RWPE1 (cell line): ENCODE data around the gene COX5A.
"Not testable (repeated sequence)": the region's sequence is repeated elsewhere in the genome, so short reads cannot be mapped to it uniquely, and the experiment has no call there.

ENCODE experiments used
- CTCF ChIA-PET: fragments of 350-600 bp; sonication (Branson Sonifier 250); formaldehyde crosslinking; extraction: SDS; loops from one replicate; lab custom pipeline; 2021; lab: Yijun Ruan, JAX
- POLR2A ChIA-PET: fragments of 400-600 bp; formaldehyde crosslinking; extraction: SDS; loops from one replicate; lab custom pipeline; 2020; ENCODE audit warnings: antibody characterized with exemption; ENCODE audit not compliant: low non-redundant PET; lab: Yijun Ruan, JAX
- DNase-seq: peaks from one replicate; pipeline ENCODE4 v3.0.0; 2012; ENCODE audit warnings: low spot score
- H3K27ac ChIP-seq: fragments of 450-650 bp; 2 replicates; pipeline ENCODE4 v1.5.1; 2017
- TF ChIP-seq, protein P1 (sequence below): fragments of 450-650 bp; conservative IDR thresholded peaks from 2 replicates; pipeline ENCODE4 v1.5.1; 2017; ENCODE audit warnings: low read depth, mild to moderate bottlenecking

COX5A gene

DNA sequence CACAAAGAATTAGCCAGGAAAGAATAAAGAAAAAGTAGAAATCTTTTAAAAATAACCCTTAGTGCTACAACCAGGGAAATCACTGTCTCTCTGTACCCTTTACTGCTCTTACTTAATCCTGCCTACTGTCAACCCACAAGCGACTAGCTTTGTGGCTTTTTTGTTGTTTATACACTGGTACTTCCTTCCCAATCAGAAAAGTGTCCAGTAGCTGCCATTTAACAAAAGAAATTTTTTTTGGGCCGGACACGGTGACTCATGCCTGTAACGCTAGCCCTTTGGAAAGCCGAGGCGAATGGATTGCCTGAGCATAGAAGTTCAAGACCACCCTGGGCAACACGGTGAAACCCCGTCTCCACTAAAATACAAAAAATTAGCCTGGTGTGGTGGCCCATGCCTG is 17.4 kb downstream of the COX5A start:
- CTCF ChIA-PET: interaction anchor here (0.6 kb wide), 2 partner anchors 86 to 477 kb away, joined by 3 read pairs; no protein-coding TSS in a partner anchor
- H3K27ac ChIP-seq: no peak overlapping the region
- TF ChIP-seq, protein P1, sequence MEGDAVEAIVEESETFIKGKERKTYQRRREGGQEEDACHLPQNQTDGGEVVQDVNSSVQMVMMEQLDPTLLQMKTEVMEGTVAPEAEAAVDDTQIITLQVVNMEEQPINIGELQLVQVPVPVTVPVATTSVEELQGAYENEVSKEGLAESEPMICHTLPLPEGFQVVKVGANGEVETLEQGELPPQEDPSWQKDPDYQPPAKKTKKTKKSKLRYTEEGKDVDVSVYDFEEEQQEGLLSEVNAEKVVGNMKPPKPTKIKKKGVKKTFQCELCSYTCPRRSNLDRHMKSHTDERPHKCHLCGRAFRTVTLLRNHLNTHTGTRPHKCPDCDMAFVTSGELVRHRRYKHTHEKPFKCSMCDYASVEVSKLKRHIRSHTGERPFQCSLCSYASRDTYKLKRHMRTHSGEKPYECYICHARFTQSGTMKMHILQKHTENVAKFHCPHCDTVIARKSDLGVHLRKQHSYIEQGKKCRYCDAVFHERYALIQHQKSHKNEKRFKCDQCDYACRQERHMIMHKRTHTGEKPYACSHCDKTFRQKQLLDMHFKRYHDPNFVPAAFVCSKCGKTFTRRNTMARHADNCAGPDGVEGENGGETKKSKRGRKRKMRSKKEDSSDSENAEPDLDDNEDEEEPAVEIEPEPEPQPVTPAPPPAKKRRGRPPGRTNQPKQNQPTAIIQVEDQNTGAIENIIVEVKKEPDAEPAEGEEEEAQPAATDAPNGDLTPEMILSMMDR: no peak
- DNase-seq: no peak
- POLR2A ChIA-PET: no interaction called here

DNA sequence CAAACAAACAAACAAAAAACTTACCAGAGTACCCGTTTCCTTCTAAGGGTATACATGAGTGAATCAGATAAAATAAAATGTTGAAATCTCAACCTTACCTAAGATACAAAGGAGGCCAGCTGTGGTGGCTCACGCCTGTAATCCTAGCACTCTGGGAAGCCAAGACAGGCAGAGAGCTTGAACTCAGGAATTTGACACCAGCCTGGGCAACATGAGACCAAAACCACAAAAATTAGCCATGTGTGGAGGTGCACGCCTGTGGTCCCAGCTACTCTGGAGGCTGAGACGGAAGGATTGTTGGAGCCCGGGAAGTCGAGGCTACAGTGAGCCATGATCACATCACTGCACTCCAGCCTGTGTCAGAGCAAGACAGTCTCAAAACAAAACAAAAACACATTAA is 20.2 kb downstream of the COX5A start:
- ChIA-PET POLR2A (interaction anchor here (0.6 kb wide), 1 partner anchor 64 kb away, joined by 3 read pairs; no protein-coding TSS in a partner anchor), CTCF (interaction anchor here (0.7 kb wide), 1 partner anchor 33 kb away, joined by 6 read pairs; no protein-coding TSS in a partner anchor)
- no peak overlapping the region for H3K27ac ChIP-seq
- TF ChIP-seq, protein P1: no peak
- DNase-seq: no peak

DNA sequence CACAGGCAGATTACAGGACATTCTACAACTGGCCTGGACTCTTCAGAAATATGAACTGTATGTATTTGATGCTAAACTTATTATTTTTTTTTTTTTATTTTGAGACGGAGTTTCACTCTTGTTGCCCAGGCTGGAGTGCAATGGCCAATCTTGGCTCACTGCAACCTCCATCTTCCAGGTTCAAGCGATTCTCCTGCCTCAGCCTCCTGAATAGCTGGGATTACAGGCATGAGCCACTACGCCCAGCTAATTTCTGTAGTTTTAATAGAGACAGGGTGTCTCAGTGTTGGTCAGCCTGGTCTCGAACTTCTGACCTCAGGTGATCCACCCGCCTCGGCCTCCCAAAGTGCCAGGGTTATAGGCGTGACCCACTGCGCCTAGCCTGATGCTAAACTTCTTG is 24.1 kb downstream of the COX5A start:
- H3K27ac ChIP-seq, POLR2A ChIA-PET, DNase-seq: not testable (repeated sequence)
- CTCF ChIA-PET: interaction anchor here (0.6 kb wide), 1 partner anchor 9 kb away, joined by 8 read pairs; no protein-coding TSS in a partner anchor

DNA sequence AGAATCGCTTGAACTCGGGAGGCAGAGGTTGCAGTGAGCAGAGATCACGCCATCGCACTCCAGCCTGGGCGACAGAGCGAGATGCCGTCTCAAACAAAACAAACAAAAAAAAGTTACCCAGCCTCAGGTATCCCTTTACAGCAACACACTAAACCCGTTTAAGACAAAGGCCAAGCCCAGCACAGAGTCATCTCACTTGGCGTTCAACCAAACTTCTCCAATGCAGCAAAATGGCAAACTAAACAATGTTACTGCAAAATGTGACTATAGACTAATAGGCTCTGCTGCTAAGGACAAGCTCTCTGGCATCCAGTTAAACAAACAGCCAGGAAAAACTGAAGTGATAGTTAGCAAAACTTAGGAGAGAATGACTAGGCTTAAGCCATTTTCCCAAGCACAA is 24.8 kb downstream of the COX5A start:
- TF ChIP-seq, protein P1: no peak
- ChIA-PET CTCF (no interaction called here), POLR2A (no interaction called here)
- H3K27ac ChIP-seq: peak overlapping the region; percentile 30
- DNase-seq: no peak

DNA sequence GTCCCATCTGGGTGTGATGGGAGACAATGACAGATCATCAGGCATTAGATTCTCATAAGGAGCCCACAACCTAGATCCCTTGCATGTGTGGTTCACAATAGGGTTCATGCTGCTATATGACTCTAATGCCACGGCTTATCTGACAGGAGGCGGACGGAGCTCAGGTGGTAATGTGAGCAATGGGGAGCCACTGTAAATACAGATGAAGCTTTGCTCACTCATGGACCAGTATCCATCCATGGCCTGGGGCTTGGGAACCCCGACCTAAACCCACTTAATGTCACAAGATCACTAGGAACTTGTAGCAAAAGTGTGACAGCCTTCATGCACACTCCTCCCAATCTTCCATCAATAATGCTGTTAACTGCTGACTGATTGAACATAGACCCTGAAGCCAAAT is 29.2 kb downstream of the COX5A start:
- ChIA-PET POLR2A (no interaction called here), CTCF (no interaction called here)
- H3K27ac ChIP-seq: no peak overlapping the region
- TF ChIP-seq, protein P1: no peak
- DNase-seq: no peak

DNA sequence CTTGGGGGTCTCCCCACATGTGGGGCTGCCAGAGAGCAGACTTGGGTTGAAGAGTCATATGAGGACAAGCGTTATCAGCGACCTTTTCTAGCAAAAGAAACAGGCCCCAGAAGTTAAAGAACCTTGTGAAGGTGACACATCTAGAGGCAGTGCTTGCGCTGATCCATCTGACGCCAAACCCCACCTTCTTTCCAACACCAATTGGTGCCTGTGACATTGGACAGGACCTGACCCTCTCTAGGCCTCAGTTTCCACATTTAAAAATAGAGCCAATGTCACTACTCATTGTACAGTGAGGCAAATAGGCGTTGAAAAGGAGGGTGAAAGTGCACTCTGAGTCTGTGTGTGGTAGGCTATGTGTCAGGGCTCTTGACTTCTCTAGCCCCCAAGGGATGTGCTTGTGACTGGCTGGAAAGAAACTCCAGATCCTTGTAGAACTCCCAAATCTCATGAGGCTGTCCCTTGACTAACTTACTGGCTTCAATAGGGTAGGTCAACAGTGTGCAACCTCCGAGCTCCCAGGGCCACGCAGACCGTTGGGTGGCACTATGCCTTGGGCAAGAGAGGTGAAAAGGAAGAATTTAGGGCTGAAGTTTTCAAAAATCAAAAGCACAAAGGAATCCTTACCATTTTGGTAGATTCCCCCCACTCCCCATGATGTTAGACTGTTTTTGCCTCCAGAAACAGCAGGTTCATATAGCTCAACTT is 30.6 kb downstream of the COX5A start:
- no peak for DNase-seq
- POLR2A ChIA-PET: interaction anchor here (0.6 to 1.0 kb wide), 2 partner anchors 88 to 125 kb away, joined by 3 read pairs; no protein-coding TSS in a partner anchor
- TF ChIP-seq, protein P1: no peak
- CTCF ChIA-PET: interaction anchor here (0.6 kb wide), 3 partner anchors 66 to 273 kb away, joined by 3 to 4 read pairs (median 3); no protein-coding TSS in a partner anchor
- H3K27ac ChIP-seq: peak overlapping the region; percentile 83
